ENCODE results near the gene ITGA2B.
"Not testable (repeated sequence)": the region's sequence is repeated elsewhere in the genome, so short reads cannot be mapped to it uniquely, and the experiment has no call there.

ITGA2B gene

GRCh38 chr17:44358066-44358465, 31.4 kb downstream of the ITGA2B start:
- no peak for DNase-seq
- in situ Hi-C loops (cut with HindIII; ENCODE audit: low pct_ligation_motif_present, low pct_unique_long_range_greater_than_20kb, low sequenced_read_pairs), result no loop called here

GRCh38 chr17:44356241-44356640, 33.2 kb downstream of the ITGA2B start:
- in situ Hi-C loops (cut with HindIII; ENCODE audit: low pct_ligation_motif_present, low pct_unique_long_range_greater_than_20kb, low sequenced_read_pairs), result no loop called here
- no peak for DNase-seq

- in situ Hi-C loops (cut with HindIII; ENCODE audit: low pct_ligation_motif_present, low pct_unique_long_range_greater_than_20kb, low sequenced_read_pairs), result no loop called here
- no peak for DNase-seq
These were observed 33.8 kb downstream of the ITGA2B start for GRCh38 chr17:44355642-44356099.

GRCh38 chr17:44354582-44355561, 34.6 kb downstream of the ITGA2B start:
- in situ Hi-C loops (cut with HindIII; ENCODE audit: low pct_ligation_motif_present, low pct_unique_long_range_greater_than_20kb, low sequenced_read_pairs), result no loop called here

GRCh38 chr17:44353672-44354331, 35.6 kb downstream of the ITGA2B start:
- in situ Hi-C loops (cut with HindIII; ENCODE audit: low pct_ligation_motif_present, low pct_unique_long_range_greater_than_20kb, low sequenced_read_pairs), result no loop called here

More at GRCh38 chr17:44354582-44355561, 34.6 kb downstream of the ITGA2B start:
- no peak for DNase-seq

GRCh38 chr17:44352828-44353671, 36.4 kb downstream of the ITGA2B start:
- in situ Hi-C loops (cut with HindIII; ENCODE audit: low pct_ligation_motif_present, low pct_unique_long_range_greater_than_20kb, low sequenced_read_pairs), result no loop called here
- no peak for DNase-seq

More at GRCh38 chr17:44353672-44354331, 35.6 kb downstream of the ITGA2B start:
- DNase-seq, result no peak

- no peak for DNase-seq
- in situ Hi-C loops (cut with HindIII; ENCODE audit: low pct_ligation_motif_present, low pct_unique_long_range_greater_than_20kb, low sequenced_read_pairs), result no loop called here
These were observed 37.3 kb downstream of the ITGA2B start for GRCh38 chr17:44351961-44352827.

GRCh38 chr17:44351464-44351863, 38.0 kb downstream of the ITGA2B start:
- in situ Hi-C loops (cut with HindIII; ENCODE audit: low pct_ligation_motif_present, low pct_unique_long_range_greater_than_20kb, low sequenced_read_pairs), result no loop called here
- DNase-seq, result no peak

- in situ Hi-C loops (cut with HindIII; ENCODE audit: low pct_ligation_motif_present, low pct_unique_long_range_greater_than_20kb, low sequenced_read_pairs), result no loop called here
- DNase-seq, result peak; percentile 71
These were observed 38.7 kb downstream of the ITGA2B start for GRCh38 chr17:44350733-44351226.

GRCh38 chr17:44349553-44350070, 39.8 kb downstream of the ITGA2B start:
- DNase-seq, result no peak
- in situ Hi-C loops (cut with HindIII; ENCODE audit: low pct_ligation_motif_present, low pct_unique_long_range_greater_than_20kb, low sequenced_read_pairs), result no loop called here

GRCh38 chr17:44348988-44349364, 40.5 kb downstream of the ITGA2B start:
- in situ Hi-C loops (cut with HindIII; ENCODE audit: low pct_ligation_motif_present, low pct_unique_long_range_greater_than_20kb, low sequenced_read_pairs), result no loop called here
- DNase-seq, result no peak

- in situ Hi-C loops (cut with HindIII; ENCODE audit: low pct_ligation_motif_present, low pct_unique_long_range_greater_than_20kb, low sequenced_read_pairs), result no loop called here
- peak; percentile 49 for DNase-seq
These were observed 41.0 kb downstream of the ITGA2B start for GRCh38 chr17:44348234-44348987.

GRCh38 chr17:44347206-44348055, 42.0 kb downstream of the ITGA2B start:
- DNase-seq; in situ Hi-C loops (cut with HindIII; ENCODE audit: low pct_ligation_motif_present, low pct_unique_long_range_greater_than_20kb, low sequenced_read_pairs): not testable (repeated sequence)

- no peak for DNase-seq
- in situ Hi-C loops (cut with HindIII; ENCODE audit: low pct_ligation_motif_present, low pct_unique_long_range_greater_than_20kb, low sequenced_read_pairs), result no loop called here
These were observed 43.2 kb downstream of the ITGA2B start for GRCh38 chr17:44346064-44346844.

- DNase-seq, result peak; percentile 79
- in situ Hi-C loops (cut with HindIII; ENCODE audit: low pct_ligation_motif_present, low pct_unique_long_range_greater_than_20kb, low sequenced_read_pairs), result no loop called here
These were observed 43.9 kb downstream of the ITGA2B start for GRCh38 chr17:44345454-44346026.
